HG03575 (cell line): ENCODE results near the gene RBMS3.
"Not testable (repeated sequence)": the region's sequence is repeated elsewhere in the genome, so short reads cannot be mapped to it uniquely, and the experiment has no call there.

Source experiments
- ATAC-seq: cut with Tn5 transposase; IDR thresholded peaks from one replicate; pipeline ENCODE4 v1.9.1; 2021; ENCODE audit not compliant: unreplicated experiment, insufficient number of reproducible peaks, low FRiP score; ENCODE audit errors: extremely low read depth

RBMS3 gene

DNA sequence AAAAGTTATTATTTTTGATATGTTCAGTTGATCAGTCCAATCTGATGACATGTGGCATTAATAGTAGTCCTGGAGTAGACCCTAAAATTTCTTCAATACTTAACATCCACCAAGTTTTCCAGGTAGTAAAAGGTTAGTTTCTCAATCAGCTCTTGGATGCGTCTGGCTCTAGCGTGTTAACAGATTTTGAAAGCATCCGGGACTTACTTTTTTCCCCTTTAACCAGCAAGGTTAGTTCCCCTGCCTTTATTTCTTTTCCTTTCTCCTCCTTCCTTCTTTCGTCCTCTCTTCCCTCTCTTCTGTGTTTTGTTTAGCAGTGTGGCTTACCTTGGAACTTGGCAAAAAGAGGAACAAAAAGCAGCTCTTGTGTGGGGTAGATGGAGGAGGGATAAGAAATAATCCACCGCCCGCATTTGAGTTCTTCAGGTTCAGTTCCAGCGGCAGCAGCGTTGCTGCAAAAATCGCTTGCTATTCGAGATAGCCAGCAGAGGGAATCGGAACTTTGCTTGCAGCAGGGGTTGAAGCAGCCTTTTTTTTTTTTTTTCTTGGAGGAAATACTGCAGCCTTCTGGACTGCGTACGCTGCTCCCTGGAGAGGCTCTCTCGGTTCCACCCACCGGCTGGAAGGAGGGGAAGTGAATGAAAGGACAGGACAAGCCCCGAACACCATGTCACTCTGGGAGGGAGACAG is at the start of gene RBMS3:
Gene RBMS3 (plus strand): TSS at position 668 of the 690 bp plus-strand sequence.
- no peak for ATAC-seq

DNA sequence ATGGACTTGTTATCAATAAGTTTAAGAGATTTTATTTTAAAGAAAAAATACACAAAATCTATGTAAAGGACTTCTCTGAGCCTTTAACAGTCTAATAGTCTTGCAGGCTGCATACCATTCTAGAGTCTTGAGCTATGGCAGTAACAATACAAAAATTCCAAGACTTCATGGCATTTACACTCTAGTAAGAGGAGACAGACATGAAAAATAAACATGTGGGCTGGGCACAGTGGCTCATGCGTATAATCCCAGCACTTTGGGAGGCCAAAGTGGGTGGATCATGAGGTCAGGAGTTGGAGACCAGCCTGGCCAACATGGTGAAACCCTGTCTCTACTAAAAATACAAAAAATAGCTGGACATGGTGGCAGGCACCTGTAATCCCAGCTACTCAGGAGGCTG is 47.7 kb upstream of the RBMS3 start:
- ATAC-seq, result not testable (repeated sequence)

DNA sequence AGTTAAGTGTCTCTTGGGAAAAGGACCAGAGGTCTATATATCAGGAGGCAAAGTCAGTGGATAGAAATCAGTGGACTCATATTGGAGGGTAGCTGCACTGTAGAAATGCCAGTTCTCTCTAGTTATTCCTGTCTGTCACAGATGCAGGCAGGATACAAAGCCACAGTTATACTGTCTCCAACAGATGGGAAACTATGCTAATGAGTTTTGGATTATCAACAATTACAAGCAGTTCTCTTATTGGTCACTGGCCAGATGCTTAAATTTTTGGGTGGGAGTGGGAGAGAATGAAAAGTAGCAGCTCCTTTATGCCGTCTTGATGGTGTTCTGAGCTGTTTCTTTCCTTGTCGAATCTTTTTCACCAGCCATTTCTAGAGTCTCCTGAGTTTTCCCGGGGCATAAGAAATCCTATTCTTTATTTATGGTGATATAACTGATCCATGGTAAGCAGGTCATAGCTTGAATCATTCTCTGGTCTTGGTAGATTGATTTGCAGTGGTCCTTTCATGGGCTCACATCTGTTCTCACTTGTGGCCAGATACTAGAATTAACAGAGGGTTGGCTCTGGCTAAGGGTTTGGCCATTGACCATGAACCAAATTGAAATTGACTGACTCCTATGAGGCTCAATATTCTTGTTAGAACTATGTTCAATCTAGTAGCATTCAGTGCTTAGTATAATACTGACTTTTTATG is 44.6 kb upstream of the RBMS3 start:
- no peak for ATAC-seq

DNA sequence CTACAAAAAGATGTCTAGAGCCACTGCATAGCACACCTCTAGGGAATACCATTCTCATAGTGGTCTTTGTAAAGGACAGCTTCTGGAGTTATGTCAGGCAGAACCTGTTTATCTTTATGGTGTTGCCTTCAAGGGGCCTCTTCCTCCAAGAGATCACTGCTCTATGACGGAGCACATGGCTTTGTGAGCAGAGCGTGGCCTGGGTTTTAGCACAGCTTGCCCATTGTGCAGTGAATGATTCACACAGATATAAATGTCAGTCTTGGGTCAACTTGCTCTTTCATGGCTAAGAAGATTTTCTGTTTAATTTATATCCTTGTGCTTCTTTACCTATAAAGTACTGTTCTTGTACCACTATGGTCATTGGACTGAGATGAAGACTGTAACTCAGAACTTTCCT is 41.5 kb upstream of the RBMS3 start:
- ATAC-seq, result no peak

DNA sequence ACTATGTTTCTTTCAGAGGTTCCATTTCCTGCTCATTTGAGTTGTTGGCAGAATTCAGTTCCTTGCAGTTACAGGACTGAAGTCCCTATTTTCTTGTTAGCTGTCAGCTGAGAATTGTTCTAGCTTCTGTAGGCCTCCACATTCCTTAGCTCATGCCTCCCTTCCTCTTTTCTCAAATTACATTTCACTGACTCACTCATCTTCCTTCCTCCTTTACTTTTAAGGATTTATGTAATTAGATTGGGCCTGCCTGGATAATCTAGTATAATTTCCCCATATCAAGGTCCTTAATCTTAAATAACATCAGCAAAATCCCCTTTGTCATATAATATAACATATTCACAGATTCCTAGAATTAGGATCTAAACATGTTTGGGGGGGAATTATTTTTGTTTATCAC is 40.6 kb upstream of the RBMS3 start:
- ATAC-seq, result no peak

DNA sequence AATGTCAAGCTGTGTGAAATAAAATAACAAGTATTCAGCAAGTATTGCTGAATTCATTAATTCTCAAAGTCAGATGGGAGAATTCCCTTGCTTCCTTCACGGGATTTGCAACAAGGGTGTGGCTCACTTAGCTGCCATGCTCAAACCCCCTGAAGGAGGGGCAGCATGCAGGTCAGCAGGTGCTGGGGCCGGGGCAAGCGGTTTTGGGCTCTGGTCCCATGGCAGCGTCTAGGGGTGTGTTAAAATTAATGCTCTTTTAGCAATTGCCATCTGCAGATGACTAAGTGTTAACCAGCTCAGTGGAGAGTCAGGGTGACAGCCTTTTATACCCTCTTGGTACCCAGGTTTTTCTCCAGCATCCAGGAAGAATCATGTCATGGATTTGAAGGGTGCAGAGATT is 40.0 kb upstream of the RBMS3 start:
- ATAC-seq, result no peak

DNA sequence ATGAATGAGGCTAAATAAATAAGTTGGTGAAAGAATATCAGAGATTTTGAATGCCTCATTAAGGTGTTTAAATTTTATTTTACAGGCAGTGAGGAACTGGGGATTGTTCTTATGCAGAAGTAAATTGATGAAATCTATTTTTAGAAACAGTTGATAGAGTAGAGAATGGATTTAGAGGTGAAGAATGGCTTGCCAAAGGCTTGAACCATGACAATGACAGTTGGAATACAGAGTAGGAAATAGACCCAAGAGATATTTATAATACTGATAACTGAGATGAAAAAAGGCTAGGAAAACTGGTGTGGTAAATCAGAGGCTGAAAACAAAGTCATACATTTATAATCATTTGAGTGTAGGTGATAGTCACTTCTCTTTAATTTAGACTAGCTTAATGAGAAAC is 39.0 kb upstream of the RBMS3 start:
- ATAC-seq, result no peak

DNA sequence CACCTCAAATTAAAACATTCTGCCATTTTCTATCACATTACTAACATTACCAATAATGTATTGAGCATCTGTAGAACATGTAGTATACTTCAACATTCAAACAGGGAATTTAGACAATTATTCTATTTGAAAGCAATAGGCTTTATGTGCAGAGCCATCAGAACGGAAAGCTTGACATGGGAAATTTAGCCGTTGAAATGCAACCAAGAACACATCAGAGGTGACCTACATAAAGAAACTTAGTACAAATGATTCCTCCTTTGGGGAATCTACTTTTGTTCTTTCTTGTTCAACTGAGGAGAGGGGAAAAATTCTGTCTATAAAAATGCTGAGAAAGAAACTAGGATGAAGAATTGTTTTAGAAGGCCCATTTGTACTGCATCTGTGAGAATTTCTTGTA is 38.6 kb upstream of the RBMS3 start:
- no peak for ATAC-seq

DNA sequence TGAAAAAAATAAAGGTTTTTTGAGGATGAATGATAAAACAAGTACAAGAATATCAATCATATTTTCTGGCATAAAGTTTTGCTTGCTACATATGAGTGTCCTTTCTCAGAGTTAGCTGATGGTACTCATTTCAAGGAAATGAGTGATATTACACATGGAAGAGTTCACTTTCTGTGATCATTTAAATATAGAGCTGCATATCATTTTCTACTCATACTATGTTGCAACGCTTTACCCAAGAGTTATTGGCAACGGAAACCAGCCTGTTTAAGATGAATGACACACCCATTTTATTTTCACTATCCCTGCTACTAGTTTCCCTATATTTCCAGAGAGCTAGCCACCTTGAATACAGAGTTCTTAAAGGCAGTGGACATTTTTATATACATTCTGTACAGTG is 35.4 kb upstream of the RBMS3 start:
- no peak for ATAC-seq

DNA sequence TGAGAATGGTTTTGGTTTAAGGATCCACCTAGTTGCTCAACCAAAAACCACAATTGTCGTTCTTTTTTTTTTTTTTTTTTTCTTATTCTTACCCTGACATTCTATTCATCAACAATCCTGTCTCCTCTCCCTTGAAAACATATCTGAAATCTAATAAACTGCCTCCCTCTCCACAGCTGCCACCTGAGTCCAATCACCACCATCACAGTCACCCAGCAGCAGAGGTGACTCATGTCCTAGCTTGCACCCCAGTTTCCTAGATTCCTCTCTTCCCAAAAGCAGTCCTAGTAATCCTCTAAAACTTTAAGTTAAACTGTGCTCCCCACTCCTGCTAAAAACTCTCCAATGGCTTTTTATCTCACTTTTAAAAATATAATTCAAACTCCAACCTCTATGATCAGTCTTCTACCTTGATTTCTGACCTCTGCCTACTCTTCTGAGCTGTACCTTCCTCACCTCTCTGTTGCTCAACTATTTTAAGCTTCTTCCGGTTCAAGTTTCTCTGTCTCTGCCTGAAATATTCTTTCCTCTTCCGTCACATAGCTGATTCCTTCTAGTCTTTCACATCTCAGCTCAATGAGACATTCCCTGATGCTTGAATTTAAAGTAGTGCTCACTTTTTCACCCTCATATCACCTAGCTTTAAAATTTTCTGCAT is 33.7 kb upstream of the RBMS3 start:
- no peak for ATAC-seq

DNA sequence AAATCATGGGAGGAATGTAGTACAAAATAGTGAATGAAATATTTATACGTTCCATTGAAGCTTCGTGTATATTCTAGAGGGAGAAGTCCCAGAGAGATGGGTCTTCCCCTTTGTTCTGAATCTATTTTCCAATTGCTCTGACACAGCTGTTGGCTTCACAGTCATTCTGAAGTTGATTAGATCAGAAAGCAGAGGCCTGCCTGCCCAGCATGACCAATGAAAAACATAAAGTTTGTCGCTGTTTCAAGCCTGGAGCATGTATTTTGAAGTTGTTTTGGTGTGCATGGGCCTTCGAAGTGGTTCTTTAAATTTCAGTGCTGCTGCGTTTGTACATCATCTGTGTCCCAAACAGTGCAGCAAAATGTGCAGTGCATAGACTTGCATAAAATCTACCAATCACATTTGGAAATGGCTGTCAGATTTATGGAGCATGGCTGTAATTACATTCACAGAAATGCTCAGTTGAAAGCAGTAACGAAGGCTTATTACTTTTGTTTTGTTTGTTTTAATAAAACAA is 31.0 kb upstream of the RBMS3 start:
- no peak for ATAC-seq

DNA sequence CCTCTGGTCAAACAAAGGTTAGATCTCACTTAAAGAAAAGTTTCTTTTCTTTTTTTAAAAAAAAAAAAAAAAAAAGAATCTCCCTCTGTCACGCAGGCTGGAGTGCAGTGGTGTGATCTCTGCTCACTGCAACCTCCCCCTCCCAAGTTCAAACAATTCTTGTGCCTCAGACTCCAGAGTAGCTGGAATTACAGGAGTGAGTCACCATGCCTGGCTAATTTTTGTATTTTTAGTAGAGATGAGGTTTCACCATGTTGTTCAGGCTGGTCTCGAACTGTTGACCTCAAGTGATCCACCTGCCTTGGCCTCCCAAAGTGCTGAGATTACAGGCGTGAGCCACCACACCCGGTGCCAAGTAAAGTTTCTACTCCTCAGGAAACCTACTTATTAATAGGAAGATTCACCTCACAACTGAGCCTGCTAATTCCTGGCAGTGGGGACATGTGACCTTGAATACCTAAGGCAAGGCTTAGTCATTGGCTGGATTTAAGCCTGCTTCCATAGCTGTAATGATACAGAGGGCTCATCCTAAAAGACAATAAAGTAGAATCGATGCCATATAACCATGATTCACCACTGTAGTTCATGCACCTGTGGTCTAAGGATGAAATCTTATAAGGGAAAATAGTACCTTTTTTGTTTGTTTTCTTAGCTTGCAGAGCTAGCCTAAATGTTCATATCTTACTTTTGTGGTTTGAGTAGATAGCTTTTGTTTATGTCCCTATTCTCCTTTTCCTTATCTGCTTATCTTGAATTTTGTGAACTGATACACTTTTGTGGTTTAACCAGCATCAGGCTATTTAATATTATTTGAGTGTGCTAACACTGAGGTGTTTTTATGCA is 24.8 kb upstream of the RBMS3 start:
- ATAC-seq, result no peak

DNA sequence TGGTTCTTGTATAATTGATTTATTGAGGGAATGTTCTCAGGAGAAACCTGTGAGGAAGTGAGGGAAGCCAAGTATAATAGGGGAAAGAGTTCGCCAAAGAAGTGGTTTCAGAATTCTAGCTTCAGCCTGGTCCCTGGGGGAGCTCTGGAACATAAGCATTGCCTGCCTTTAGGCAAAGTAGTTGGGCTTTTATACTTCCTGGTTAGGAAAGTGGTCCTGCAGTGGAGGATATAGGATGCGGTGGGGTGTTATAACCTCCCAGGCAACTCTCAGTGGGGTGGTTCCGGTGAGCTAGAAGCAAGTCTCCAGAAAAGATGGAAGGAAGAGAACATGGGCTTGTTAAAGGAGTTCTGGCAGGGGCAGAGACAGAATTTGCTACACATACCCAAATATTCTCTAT is 22.7 kb upstream of the RBMS3 start:
- no peak for ATAC-seq

DNA sequence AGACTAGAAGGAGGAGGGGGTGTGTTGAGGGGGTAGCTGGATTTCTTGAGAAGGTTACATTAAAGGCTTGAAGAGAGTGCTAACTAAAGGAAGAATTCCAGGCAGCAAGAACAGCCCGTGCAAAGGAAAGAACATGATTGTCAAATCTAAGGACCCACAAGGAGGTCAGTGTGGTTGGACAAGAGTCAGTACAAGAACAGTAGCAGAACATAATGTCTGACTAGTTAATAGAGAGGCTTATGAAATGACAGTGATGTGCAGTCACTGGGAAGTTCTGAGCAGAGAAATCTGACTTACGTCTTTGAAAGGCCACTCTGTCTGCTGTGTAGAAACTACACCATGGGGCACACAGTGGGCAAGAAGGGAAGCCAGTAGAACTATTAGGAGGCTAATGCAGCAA is 19.8 kb upstream of the RBMS3 start:
- ATAC-seq, result no peak

DNA sequence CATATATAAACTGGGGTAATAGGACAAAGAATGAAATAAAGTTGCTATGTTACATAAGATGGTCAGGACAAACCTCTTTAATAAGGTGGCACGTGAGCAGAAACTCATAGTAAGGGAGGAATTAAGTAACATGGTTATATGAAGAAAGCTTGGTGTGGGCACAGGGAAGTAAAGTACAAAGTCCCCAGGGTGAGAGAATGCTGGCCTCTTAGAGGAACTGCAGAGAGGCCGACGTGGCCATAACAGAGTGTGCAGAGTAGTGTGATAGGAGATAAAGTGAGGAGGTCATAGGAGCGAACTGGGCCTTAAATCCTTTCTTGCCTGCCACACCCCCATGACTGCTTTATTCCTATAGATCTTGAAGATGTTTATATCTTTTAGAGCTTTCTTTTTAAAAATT is 17.4 kb upstream of the RBMS3 start:
- no peak for ATAC-seq

DNA sequence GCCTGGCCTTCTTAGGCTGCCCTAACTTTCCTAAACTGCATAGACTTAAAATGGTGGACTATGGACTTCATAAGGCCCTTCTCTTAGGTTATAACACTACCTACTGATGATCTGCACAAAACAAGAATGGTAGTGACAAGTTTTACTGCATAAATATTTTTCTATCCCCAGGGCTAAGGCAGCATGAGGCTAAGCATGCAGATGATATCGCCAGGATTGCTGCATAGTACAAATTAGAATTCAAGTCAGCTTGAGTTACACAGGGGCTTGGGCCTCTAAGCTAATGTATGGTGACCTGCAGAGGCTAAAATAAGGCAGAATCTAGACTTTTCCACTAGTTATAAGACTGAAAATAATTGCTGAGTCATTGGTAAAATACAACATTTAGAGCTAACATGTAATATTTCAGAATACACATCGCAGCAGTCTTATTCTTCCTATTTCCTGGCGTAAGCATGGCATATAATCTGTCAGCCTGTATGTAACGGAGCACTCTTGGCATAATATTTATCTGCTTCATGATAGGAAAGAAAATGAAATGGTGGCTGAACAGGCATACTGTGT is 15.3 kb upstream of the RBMS3 start:
- ATAC-seq, result no peak

DNA sequence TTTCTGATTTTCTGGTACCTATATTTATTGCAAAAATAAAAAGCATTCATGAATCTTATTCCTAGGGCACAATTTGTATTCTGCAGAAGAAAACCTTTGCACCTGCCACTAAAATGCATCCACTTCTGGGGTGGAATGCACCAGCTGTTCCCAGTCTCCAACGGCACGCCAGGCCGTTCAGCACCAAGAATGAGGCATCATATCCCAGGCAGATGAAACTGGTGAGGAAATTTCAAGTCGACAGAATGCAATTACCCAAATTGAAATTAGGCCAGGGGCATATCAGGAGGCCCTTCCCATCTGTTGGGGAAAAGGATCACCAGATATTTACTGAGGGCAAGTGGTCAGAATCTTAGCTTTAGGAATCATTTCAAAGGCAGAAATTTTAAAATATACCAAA is 13.6 kb upstream of the RBMS3 start:
- ATAC-seq, result no peak

DNA sequence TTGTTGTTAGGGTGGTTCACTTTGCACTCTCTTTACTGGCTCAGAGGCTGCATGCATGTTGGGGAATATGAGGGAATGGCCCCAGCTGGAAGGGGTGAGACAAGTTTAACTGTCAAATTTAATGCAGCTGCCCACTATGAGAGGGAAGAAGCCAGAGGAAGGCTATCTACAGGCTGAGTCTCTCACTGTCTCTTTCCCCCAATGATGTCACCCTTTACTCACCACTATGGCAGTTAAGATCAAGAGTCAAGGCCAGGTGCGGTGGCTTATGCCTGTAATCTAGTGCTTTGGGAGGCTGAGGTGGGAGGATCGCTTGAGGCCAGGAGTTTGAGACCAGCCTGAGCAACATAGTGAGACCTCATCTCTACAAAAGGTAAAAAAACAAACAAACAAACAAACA is 12.2 kb upstream of the RBMS3 start:
- no peak for ATAC-seq

DNA sequence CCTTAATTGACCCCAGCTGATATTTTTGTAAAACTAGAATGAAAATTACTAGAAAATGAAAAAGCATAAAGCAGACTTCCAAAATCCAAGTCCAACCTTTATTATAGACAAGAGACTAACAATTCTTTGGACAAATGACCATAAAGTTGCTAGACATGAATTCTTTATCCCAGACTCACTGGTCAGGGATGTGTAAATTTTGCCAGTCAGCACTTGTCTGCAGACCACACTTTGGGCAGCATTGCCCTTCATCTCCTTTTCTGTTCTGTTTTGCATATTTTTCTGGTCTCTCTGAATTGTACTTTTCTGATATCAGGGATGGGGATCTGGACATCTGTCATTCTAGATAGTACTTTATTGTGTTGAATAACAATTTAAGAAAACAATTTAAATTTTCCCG is 10.1 kb upstream of the RBMS3 start:
- no peak for ATAC-seq
